Activated naive CD8-positive, alpha-beta T cell treated with anti-CD3 and anti-CD28 coated beads for 36 hours (primary cell): ENCODE measurements around the gene FALEC. TPM values are rescaled to one million over a fixed set of nuclear protein-coding genes. Genes with fewer than 3 reads are reported as not detected.
A peak's percentile ranks its signal among the peaks of the same experiment; 100 is the strongest.
"Not testable (repeated sequence)": the region's sequence is repeated elsewhere in the genome, so short reads cannot be mapped to it uniquely, and the experiment has no call there.

Experiments used
- DNase-seq: peaks from one replicate; pipeline ENCODE4 v3.0.0; 2021
- H3K27ac Mint-ChIP-seq: one replicate; pipeline ENCODE4 v1.8.0; 2022; ENCODE audit warnings: mild to moderate bottlenecking, moderate library complexity, mixed read lengths
- H3K27me3 Mint-ChIP-seq: one replicate; pipeline ENCODE4 v1.8.0; 2022; ENCODE audit warnings: mild to moderate bottlenecking, mixed read lengths
- H3K36me3 Mint-ChIP-seq: one replicate; pipeline ENCODE4 v1.8.0; 2021; ENCODE audit warnings: mild to moderate bottlenecking, mixed read lengths
- H3K4me1 Mint-ChIP-seq: one replicate; pipeline ENCODE4 v1.8.0; 2021; ENCODE audit warnings: mixed read lengths
- H3K4me3 Mint-ChIP-seq: one replicate; pipeline ENCODE4 v1.8.0; 2022; ENCODE audit warnings: mild to moderate bottlenecking, moderate library complexity, mixed read lengths
- H3K9me3 Mint-ChIP-seq: one replicate; pipeline ENCODE4 v1.8.0; 2022; ENCODE audit warnings: mixed read lengths
- total RNA-seq, 2 experiments: library from RNA; stranded (reverse); gene quantifications; one replicate each; pipeline ENCODE4 v1.2.3, GENCODE V29; 2021

Gene FALEC
- total RNA-seq, 2 experiments from 2014 or later, result not detected

DNA sequence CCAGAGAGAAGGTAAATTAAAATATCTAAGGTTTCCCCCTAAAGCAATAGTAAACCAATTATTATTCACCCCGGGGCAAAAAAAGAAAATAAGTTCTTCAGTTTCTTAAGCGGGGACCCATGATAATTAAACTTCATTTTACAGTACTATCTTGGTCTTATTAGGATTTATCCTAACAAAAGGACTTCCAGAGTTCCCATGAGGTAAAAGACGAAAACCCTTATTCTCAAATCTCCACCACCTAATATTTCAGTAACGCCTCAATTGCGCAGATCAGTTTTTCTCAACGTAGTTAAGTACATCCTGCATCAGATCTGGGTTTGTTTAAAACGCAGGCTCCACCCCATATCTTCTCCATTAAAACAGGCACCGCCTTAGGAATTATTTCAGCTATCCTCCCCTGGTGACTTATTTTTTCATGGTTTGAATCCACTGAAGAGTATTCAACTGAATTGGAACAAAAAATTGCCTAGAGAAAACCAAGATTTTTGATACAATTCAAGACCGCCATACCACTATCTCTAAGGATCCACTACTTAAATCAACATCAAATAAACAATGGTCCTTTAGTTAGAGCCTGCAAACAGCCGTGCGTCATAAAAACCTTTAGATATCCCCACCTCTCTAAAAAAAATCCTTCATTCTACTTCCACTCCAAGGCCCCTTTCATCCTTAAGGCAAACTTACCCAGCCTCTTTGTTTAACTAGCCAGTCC, 62.2 kb downstream of the FALEC start:
- no peaks in the 10 kb centered on the region for H3K9me3 Mint-ChIP-seq
- peaks cover 4% of the 10 kb centered on the region for H3K27me3 Mint-ChIP-seq
- DNase-seq, result no peak
- peaks cover 46% of the 10 kb centered on the region for H3K4me1 Mint-ChIP-seq
- H3K36me3 Mint-ChIP-seq, result peaks cover 63% of the 10 kb centered on the region
- peak overlapping the region; percentile 98 for H3K27ac Mint-ChIP-seq
- peak overlapping the region; percentile 99 for H3K4me3 Mint-ChIP-seq

DNA sequence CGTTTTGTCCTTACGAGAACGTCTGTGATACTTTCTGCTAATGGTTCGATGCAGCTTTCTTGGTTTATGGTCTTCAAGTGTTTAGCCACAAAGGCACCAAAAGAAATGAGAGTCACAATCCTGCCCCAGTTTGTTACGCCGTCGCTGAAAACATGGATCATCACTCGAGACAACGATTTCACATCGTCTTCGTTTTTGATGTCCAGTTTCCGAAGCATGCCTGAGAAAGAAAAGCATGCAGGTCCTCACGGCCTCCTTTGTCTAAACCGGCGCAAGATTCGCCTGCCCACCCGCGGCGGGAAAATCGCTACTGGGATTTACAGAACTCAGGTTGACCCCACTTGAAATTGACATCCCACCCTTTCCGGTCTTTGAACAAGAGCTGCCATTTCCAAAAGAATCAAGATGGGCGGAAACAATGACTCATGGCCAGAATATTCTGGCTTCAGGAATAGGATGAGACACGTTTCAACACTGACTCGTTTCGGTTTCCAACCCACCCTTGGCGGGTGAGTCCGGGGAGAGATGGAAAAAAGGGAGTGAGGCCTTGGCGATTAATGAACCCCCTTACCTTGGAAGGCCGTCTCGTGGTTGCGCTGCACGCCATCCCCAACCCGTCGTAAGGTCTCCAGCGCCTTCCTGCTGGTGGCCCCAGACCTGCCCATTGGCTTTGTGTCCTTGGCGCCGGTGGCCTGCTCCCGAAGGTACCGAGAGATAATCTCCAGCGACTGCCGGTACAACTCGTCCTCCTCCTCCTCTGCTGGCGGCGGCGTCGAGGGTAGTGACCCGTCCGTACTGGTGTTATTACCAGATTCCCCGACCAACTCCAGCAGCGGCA, 62.9 kb downstream of the FALEC start:
- Mint-ChIP-seq H3K4me1 (peaks cover 38% of the 10 kb centered on the region), H3K27me3 (peaks cover 4% of the 10 kb centered on the region), H3K27ac (peak overlapping the region; percentile 98), H3K36me3 (peaks cover 56% of the 10 kb centered on the region), H3K9me3 (no peaks in the 10 kb centered on the region), H3K4me3 (peak overlapping the region; percentile 99)
- peak; percentile 71 for DNase-seq

DNA sequence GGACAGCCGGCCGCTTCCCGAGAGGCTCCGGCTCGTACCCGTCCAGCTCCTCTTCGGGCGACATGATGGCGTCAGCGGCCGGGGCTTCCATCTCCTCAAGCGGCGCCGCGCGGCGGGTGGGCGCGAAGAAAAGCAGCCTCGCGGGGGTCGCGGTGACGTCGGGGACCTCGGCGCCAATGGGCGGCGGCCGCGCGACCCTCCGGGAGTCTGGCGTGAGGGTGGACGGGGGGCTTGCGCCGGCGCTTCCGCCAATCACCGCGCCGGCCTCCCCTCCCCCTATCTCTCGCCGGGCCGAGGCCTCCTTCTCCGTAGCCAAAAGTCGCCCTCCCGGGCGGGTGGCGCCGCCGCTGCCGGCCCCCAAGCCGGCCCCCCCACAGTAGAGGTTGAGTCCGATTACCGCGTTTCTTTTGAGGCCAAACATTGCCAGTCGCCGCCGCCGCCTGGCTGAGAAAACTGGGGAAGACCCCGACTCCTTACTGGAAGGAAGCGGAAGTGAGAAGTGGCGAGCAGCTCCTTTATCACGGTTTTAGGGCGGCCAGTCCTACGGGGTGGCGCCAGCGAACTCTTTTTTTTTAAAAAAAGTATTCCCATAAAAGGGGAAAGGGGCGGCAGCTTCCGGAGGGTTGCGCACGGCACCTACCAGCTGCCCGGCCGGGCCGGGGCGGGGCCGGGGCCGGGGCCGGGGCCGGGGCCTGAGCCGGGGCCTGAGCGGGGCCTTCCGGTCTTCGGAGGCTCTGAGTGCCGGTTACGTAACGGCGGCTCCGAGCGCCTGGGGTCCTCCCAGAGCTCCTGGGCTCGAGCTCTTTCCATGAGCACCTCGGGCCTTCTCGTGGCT, 63.8 kb downstream of the FALEC start, which contains the start of gene MCL1:
Gene MCL1, minus strand, starts transcription at position 501 of the 835 bp plus-strand sequence. Its CDS starts 80 bp downstream, at position 421.
- peak; percentile 90 for DNase-seq
- no peaks in the 10 kb centered on the region for H3K9me3 Mint-ChIP-seq
- H3K27me3 Mint-ChIP-seq, result peaks cover 4% of the 10 kb centered on the region
- peak within 1 kb of the TSS; percentile 99 for H3K4me3 Mint-ChIP-seq
- peaks cover 48% of the 10 kb centered on the region for H3K36me3 Mint-ChIP-seq
- peaks cover 32% of the 10 kb centered on the region for H3K4me1 Mint-ChIP-seq
- peak within 1 kb of the TSS; percentile 98 for H3K27ac Mint-ChIP-seq

DNA sequence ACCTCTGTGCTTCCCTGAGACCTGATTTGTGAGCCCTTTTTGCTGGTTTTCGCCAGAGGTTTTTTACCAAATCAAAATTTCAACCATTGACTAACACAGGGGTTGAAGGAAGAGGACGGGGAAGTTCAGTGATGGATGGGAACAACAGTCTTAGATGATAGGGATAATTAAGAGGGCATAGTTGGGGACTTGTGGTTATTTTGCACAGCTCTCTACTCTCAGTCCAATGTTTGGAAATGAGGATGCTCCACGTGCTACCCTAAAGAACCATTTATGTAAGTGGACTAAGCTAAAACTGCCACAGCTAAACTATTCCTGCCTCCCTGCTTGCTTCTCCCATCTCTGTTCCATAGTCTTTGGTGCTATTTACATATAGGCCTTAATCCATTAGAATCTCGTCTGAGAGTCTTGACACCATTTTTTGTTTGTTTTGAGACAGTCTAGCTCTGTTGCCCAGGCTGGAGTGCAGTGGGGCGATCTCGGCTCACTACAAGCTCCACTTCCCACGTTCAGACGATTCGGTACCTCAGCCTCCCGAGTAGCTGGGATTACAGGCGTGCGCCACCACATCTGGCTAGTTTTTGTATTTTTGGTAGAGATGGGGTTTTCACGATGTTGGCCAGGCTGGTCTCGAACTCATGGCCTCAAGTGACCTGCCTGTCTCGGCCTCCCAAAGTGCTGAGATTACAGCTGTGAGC, 64.5 kb downstream of the FALEC start:
- H3K4me1 Mint-ChIP-seq, result peaks cover 25% of the 10 kb centered on the region
- no peak for DNase-seq

DNA sequence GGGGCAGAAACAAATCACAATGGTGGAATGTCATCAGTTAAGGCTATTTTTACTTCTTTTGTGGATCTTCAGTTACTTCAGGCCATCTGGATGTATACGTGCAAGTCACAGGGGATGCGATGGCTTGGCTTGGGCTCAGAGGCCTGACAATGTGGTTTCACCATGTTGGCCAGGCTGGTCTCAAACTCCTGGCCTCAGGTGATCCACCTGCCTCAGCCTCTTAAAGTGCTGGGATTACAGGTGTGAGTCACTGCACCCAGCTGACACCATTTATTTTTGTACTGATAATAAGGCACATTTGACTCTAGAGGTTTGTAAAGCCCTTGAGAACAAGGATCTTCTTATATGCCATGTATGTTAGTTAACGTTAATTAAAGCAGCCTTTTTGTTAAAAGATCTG, 65.4 kb downstream of the FALEC start:
- not testable (repeated sequence) for H3K27me3 Mint-ChIP-seq, DNase-seq, H3K9me3 Mint-ChIP-seq
- Mint-ChIP-seq H3K27ac (peak overlapping the region; percentile 93), H3K36me3 (peaks cover 34% of the 10 kb centered on the region), H3K4me1 (peaks cover 18% of the 10 kb centered on the region), H3K4me3 (peak overlapping the region; percentile 90)

More for the DNA sequence above, 64.5 kb downstream of the FALEC start:
- Mint-ChIP-seq H3K4me3 (peak overlapping the region; percentile 90), H3K27me3 (peaks cover 4% of the 10 kb centered on the region), H3K27ac (peak overlapping the region; percentile 93), H3K9me3 (no peaks in the 10 kb centered on the region), H3K36me3 (peaks cover 41% of the 10 kb centered on the region)

DNA sequence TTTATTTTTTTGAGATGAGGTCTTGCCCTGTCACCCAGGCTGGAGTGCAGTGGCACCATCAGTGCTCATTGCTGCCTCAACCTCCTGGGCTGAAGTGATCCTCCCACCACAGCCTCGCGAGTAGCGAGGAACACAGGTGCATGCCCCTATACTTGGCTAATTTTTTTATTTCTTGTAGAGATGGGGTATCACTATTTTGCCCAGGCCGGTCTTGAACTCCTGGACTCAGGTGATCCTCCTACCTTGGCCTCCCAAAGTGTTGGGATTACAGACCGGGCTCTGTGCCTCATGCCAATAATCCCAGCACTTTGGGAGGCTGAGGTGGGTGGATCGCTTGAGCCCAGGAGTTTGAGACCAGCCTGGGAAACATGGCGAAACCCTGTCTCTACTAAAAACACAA, 65.9 kb downstream of the FALEC start:
- Mint-ChIP-seq H3K4me1 (peaks cover 18% of the 10 kb centered on the region), H3K36me3 (peaks cover 29% of the 10 kb centered on the region)
- not testable (repeated sequence) for H3K4me3 Mint-ChIP-seq, DNase-seq, H3K27me3 Mint-ChIP-seq, H3K9me3 Mint-ChIP-seq, H3K27ac Mint-ChIP-seq

DNA sequence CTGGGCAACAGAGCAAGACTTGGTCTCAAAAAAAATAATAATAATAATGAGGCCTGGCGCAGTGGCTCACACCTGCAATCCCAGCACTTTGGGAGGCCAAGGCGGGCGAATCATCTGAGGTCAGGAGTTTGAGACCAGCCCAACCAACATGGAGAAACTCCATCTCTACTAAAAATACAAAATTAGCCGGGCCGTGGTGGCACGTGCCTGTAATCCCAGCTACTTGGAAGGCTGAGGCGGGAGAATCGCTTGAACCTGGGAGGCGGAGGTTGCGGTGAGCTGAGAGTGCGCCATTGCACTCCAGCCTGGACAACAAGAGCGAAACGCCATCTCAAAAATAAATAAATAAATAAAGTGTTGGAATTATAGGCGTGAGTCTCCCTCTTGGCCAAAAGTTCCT, 66.4 kb downstream of the FALEC start:
- H3K4me1 Mint-ChIP-seq, result peaks cover 18% of the 10 kb centered on the region
- H3K4me3 Mint-ChIP-seq, H3K9me3 Mint-ChIP-seq, H3K27me3 Mint-ChIP-seq, DNase-seq, H3K27ac Mint-ChIP-seq: not testable (repeated sequence)
- peaks cover 25% of the 10 kb centered on the region for H3K36me3 Mint-ChIP-seq

DNA sequence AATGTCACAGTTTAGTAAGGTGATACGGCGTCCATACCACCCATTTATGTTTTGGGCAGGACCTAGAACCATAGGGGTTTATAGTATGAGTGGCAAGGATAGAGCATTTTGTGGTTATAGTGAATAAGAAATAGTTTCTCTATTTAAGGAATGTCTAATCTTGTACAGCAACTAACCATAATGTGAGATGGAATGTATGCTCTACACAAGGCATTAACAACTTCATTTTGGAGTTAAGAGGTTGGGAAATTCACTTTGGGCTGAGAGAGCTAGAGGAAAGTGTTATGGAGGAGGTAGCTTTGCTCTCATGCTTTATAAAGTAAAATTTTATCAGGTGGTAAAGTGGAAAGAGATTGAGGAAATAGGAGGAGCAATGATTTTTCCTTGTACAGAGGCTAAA, 66.8 kb downstream of the FALEC start:
- no peak for DNase-seq
- Mint-ChIP-seq H3K4me3 (no peak overlapping the region), H3K27me3 (peaks cover 4% of the 10 kb centered on the region), H3K9me3 (no peaks in the 10 kb centered on the region), H3K27ac (no peak overlapping the region), H3K4me1 (peaks cover 18% of the 10 kb centered on the region), H3K36me3 (peaks cover 21% of the 10 kb centered on the region)

Other genes starting within 250 kb of the FALEC start
- gene APH1A, start 246.7 kb upstream of the FALEC start, total RNA-seq, result 100 to 1,000 TPM; 123 to 126 TPM
- under 1 TPM; 0.48 to 0.78 TPM for gene C1orf54, start 243.0 kb upstream of the FALEC start, total RNA-seq
- gene CIART, start 233.2 kb upstream of the FALEC start, total RNA-seq, result 1 to 10 TPM; 4.9 to 5.2 TPM
- 10 to 100 TPM; 93.0 to 93.4 TPM for gene MRPS21, start 221.9 kb upstream of the FALEC start, total RNA-seq
- 10 to 100 TPM; 67.8 to 71.5 TPM for gene PRPF3, start 194.2 kb upstream of the FALEC start, total RNA-seq
- gene RPRD2, start 151.6 kb upstream of the FALEC start, total RNA-seq, result 10 to 100 TPM; 21.7 to 22.8 TPM
- 10 to 100 TPM; 44.8 to 46.2 TPM for gene TARS2, start 28.3 kb upstream of the FALEC start, total RNA-seq
- gene ECM1, start 7.6 kb upstream of the FALEC start, total RNA-seq, result under 1 TPM; 0.88 to 0.99 TPM
- gene ADAMTSL4, start 33.7 kb downstream of the FALEC start, total RNA-seq, result under 1 TPM; 0.06 to 0.10 TPM
- gene MCL1, start 63.9 kb downstream of the FALEC start, total RNA-seq, result 100 to 1,000 TPM; 209 to 217 TPM
- 100 to 1,000 TPM; 195 to 214 TPM for gene ENSA, start 113.9 kb downstream of the FALEC start, total RNA-seq
- 10 to 100 TPM; 15.2 to 15.8 TPM for gene GOLPH3L, start 181.4 kb downstream of the FALEC start, total RNA-seq
- gene HORMAD1, start 205.1 kb downstream of the FALEC start, total RNA-seq, result not detected